Activated CD8-positive, alpha-beta memory T cell treated with anti-CD3 and anti-CD28 coated beads for 36 hours (primary cell): ENCODE measurements around the gene HYAL1. TPM values are rescaled to one million over a fixed set of nuclear protein-coding genes. Genes with fewer than 3 reads are reported as not detected.

Experiments used
- CTCF ChIA-PET: fragments of 350-600 bp; sonication (Branson Sonifier 250); formaldehyde crosslinking; loops from one replicate; lab custom pipeline; 2021; ENCODE audit warnings: antibody characterized with exemption; lab: Charles Lee
- POLR2A ChIA-PET: fragments of 350-600 bp; sonication (Branson Sonifier 250); formaldehyde crosslinking; loops from one replicate; lab custom pipeline; 2021; ENCODE audit warnings: antibody characterized with exemption; lab: Charles Lee
- total RNA-seq, 2 experiments: library from RNA; stranded (reverse); gene quantifications; one replicate each; pipeline ENCODE4 v1.2.3, GENCODE V29; 2021

The HYAL1 gene
- total RNA-seq, 2 experiments from 2014 or later, result 0.36 TPM; not detected in 1

DNA sequence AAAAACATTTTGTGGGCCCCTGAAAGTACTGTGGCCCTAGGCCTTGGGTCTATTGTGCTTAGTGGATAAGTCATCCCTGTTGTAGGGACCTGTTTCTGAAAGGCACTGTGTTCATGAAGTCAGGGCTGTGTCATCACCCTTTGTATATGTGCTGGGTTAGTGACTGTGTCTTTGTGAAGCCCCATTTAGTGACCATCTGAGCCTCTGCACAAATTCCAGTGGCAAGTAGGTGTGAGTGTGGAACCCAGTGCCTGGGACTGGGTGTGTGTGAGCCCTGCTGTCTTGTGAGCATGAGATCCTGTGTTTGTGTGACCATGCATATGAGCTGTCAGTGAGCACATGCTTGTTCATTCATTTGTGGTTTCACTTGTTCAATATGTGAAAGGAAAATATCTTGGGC lies 1.2 kb upstream of the HYAL1 start:
- POLR2A ChIA-PET, result no interaction called here
- CTCF ChIA-PET, result interaction anchor here (0.8 kb wide), 1 partner anchor 17 kb away, joined by 3 read pairs; no protein-coding TSS in a partner anchor

DNA sequence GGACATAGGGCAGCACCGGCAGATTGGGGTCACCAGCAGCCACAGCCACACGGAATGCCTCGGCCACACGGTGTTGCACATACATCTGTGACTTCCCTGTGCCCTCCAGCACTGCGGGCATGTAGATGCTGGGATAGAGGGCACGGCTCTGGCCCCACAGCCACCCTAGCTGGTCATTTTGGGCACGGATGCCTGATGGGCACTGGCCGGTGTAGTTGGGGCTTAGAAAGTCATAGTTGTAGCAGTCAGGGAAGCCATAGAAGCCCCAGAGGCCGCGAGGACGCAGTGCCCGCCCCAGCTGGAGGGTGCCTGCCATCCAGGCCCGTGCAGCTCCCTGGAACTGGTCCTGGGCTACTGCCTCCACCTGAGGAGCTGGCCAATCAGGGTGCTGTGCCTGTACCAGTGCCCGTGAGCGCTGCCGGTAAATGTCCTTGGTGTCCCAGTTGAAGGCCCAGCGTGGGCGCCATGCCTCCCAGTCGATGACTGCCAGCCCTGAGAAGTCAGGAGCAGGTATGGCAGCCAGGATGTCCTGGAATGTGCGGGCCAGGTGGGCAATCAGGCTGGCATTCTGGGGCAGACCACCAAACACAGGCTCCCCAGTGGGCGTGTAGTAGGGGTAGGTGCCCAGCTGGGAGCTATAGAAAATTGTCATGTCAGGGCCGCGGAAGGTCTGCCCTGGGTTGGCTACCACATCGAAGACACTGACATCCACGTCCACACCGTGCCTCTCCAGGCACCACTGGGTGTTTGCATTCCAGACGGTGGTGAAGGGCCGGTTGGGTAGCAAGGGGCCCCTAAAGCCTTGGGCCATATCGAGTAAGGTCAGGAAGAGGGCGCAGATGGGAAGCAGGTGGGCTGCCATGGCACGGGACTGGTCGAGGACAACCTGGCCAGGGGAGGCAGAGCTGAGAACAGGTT lies 1.0 kb downstream of the HYAL1 start:
- POLR2A ChIA-PET, result interaction anchor here (0.7 kb wide), 1 partner anchor 25 kb away, joined by 5 read pairs; no protein-coding TSS in a partner anchor
- CTCF ChIA-PET, result interaction anchor here (0.7 to 1.1 kb wide), 4 partner anchors 13 to 27 kb away, joined by 3 to 5 read pairs (median 3); partner anchors contain the start of gene HYAL2

DNA sequence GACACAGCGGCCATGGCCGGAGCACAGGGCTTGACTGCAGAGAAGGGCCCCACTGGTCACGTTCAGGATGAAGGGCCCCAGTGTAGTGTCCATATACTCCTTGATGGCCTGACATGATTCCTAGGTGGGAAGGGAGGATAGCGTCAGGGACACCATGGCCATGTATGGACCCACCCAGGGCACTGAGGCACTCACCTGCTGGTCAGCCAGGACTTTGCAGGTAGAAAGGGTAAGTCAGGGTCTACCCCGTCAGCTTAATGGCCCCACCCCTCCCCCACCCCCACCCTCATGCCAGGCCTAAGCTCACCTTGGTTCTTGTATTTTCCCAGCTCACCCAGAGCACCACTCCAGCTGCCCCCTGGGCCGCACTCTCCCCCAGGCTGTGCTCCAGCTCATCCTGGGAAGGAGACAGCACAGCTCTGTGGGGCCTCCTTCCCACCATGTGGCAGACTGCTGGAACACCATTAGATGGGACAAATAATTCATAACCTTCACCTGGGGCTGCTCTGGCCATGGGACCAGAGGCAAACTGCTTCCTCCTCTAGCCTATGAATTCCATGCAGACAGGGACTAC lies 2.6 kb downstream of the HYAL1 start:
- POLR2A ChIA-PET, result no interaction called here
- CTCF ChIA-PET, result interaction anchor here (0.6 kb wide), 1 partner anchor 23 kb away, joined by 4 read pairs; no protein-coding TSS in a partner anchor

DNA sequence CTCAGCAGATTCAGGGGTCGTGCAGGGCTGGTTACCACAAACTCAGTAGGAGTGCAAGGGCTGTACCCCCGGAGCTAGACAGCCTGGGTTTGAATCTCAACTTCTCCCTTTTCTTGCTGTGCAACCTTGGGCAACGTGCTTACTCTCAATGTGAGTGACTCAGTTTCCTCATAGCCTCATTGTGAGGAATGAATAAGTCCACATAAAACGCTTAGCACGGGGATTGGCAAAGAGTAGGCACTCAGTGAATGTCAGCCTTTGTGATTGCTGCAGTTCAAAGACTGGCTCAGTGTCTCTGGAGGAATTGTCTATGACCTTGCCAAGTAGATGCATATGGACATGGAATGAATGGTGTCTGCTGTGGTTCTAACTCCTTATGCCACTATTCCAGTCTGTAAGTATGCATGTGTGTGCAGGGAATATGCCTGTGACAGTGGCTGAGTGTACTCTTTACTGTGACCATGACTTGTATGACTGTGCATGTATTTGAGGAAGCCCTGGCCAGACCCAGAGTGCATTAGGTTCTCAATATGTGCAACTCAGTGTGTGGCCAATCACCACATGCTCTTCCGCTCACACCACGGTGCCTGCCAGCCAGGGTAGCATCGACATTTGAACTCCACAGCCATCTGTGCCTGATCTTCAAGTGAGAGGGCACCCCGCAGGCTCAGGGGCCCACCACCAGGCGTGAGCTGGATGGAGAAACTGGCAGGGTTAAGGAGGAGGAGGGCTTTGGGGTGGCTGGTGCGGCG lies 3.3 kb downstream of the HYAL1 start:
- POLR2A ChIA-PET, result interaction anchor here (0.6 to 2.3 kb wide), 9 partner anchors 22 to 1200 kb away, joined by 3 to 17 read pairs (median 6); partner anchors contain the start of genes CYB561D2, DCAF1, HYAL2 and NPRL2

DNA sequence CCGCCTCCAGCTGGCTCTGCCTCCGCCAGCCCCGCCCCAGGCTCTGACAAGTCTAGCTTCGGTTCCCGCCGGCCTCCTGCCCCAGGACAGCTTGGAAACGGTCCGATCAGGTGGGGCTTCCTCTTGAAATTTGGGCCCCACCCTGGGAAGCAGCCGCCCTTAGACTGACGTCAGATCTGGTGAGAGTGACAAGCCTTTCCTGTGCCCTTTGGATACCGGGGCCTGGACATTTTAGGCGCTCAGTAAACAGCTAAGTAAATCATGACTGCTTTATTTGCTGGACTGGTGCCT lies 3.8 kb downstream of the HYAL1 start:
- ChIA-PET POLR2A (interaction anchor here (0.6 to 2.3 kb wide), 10 partner anchors 11 to 1200 kb away, joined by 3 to 17 read pairs (median 6); partner anchors contain the start of genes CYB561D2, DCAF1, HYAL2 and NPRL2), CTCF (interaction anchor here (1.2 to 3.0 kb wide), 7 partner anchors 15 to 177 kb away, joined by 3 to 16 read pairs (median 5); no protein-coding TSS in a partner anchor)

More for the DNA sequence above, 3.3 kb downstream of the HYAL1 start:
- CTCF ChIA-PET, result interaction anchor here (1.2 to 3.0 kb wide), 7 partner anchors 14 to 178 kb away, joined by 3 to 16 read pairs (median 5); no protein-coding TSS in a partner anchor

- ChIA-PET CTCF (interaction anchor here (1.0 to 3.0 kb wide), 9 partner anchors 10 to 177 kb away, joined by 3 to 16 read pairs (median 5); partner anchors contain the start of gene TUSC2), POLR2A (interaction anchor here (0.6 to 2.3 kb wide), 11 partner anchors 10 to 1201 kb away, joined by 3 to 17 read pairs (median 6); partner anchors contain the start of genes CYB561D2, DCAF1, HYAL2 and NPRL2)
These were observed 4.3 kb downstream of the HYAL1 start, which contains the start of the genes HYAL3 and NAA80 for GRCh38 chr3:50298836-50299637. Gene HYAL3 (minus strand): TSS chr3:50299405. CDS start chr3:50295602, 3,803 bp downstream. Gene NAA80 (minus strand): TSS chr3:50299405. CDS start chr3:50297463, 1,942 bp downstream.

- CTCF ChIA-PET, result interaction anchor here (0.6 to 3.0 kb wide), 8 partner anchors 9 to 176 kb away, joined by 3 to 16 read pairs (median 6); partner anchors contain the start of gene TUSC2
- POLR2A ChIA-PET, result interaction anchor here (0.5 to 2.3 kb wide), 7 partner anchors 10 to 50 kb away, joined by 3 to 17 read pairs (median 4); no protein-coding TSS in a partner anchor
These were observed 5.3 kb downstream of the HYAL1 start for GRCh38 chr3:50297896-50298725.

DNA sequence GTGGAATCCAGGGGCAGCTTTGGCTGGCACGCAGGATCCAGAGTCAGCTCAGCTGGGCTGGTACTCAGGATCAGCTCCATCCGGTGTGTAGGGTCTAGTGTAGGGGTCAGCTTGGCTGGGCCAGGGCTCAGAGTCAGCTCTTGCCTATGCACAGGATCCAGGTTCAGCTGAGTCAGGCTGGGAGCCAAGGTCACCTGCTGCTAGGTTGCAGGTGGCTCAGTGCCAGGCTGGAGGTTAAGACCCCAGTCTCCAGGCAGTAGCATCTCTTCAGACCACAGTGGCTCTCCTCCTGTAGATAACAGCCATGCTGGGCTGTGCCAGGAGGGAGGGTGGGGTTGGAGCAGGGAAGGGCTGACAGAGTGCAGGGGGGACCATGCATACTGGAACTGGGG lies 6.0 kb downstream of the HYAL1 start:
- CTCF ChIA-PET, result interaction anchor here (3.0 kb wide), 1 partner anchor 27 kb away, joined by 11 read pairs; no protein-coding TSS in a partner anchor

DNA sequence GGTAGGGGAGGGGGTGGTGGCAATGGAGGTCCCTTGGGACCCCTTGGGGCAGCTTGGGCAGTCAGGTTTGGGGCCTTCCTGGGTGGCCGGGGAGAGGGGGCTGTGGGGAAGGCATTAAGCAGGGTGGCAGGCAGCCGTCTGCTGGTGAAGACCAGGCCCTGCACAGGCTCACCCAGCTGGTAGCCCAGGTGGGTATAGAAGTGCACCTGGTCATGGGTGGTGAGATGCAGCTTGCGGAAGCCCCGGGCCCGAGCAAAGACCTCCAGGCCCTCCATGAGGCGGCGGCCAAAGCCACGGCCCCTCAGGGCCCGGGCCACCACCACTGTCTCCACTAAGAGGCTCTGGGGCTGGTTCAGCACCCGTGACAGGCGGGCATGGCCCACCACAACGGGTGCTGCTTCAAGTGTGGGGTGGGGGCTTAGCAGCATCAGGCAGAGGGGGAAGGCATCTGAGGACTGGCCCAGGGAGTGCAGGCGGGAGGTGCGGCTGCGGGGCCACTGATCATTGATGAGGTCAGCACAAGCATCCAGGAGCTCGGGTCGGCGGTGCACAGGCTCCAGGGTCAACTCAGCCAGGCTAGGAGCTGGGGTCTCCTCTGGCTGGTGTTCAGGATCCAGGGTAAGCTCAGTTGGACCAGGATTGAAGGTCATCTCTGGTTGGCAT lies 6.5 kb downstream of the HYAL1 start:
- POLR2A ChIA-PET, result interaction anchor here (0.9 kb wide), 1 partner anchor 40 kb away, joined by 4 read pairs; no protein-coding TSS in a partner anchor
- CTCF ChIA-PET, result interaction anchor here (0.6 kb wide), 1 partner anchor 25 kb away, joined by 3 read pairs; no protein-coding TSS in a partner anchor

More for the DNA sequence above, 6.0 kb downstream of the HYAL1 start:
- POLR2A ChIA-PET, result interaction anchor here (0.9 kb wide), 1 partner anchor 39 kb away, joined by 4 read pairs; no protein-coding TSS in a partner anchor

DNA sequence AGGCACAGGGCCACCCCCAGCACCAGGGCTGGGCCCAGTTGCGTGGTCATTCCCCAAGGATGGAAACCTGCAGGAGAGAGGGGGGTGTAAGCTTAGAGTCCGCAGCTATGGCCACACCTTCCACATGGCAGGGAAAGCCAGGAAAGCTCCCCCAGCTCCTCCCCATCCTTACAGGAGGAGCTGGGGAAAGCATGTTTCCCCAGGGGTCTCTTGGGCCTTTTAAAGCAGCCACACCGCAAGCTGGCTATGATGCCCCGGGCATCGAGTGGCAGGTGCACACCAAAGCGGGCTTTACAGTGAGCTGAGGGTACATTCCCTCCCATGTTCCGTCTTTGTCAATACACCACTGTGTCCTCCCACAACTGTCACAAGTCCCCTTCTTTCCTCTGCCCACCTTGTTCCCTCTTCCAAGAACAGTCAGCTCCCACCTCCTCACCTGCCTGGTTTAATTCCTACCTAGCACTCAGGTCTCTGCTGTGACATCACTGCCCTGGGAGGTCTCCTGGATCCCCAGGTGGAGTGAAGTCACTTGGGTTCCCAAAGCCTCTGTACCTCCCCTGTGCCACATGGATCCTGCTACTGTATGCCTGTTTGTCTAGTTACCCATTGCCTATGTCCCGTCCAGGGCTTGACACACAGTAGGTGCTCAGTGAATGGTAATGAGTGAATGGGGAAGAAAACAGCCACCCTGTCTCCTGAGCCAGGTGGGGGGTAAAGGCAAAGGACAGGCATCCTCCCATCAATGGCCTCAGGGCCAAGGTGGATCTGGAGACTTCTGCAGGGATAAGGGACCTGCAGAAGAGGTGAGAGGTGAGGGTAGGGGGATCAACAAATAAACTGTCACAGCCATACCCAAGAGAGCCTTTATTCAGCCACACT lies 7.6 kb downstream of the HYAL1 start:
- ChIA-PET POLR2A (no interaction called here), CTCF (no interaction called here)

DNA sequence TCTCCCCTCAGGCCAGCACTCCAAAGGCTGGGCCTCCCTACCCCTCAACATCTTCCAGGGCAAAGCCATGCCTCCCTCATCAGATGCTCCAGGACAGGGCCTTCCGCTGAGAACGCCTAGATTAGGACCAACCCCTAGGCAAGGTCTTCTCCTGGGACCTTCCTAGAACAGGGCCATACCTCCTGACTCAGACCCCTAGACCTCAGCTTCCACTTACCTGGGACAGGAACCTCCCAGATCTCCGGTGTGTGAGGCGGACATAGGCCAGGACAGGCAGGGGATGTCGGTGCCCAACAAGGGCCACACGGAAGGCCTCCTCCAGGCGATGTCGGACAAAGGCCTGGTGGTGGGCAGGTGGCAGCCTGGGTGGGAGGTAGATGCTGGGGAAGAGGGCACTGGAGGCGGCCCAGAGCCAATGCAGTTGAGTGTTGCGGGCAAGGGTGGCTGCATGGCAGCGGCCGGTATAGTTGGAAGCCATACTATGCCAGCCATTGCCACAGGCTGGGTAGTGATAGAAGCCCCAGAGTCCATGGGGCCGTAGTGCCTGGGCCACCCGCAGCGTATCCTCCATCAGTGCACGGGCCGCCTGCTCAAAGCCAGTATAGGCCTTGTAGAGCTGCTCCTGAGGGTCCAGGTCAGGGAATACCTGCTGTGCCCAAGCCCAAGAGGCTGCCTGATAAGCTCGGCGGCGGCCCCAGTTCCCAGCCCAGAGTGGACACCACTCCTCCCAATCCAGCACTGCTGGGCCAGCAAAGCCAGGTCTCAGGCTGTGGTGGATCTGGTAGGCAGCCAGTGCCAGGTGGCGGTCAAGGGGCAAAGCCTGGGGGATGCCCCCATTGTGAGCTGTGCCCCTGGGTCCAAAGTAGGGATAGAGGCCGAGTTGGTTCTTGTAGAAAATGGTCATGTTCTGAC lies 8.6 kb downstream of the HYAL1 start:
- POLR2A ChIA-PET, result no interaction called here
- CTCF ChIA-PET, result no interaction called here

GRCh38 chr3:50294089-50294488 lies 9.3 kb downstream of the HYAL1 start:
- POLR2A ChIA-PET, result no interaction called here
- CTCF ChIA-PET, result no interaction called here

DNA sequence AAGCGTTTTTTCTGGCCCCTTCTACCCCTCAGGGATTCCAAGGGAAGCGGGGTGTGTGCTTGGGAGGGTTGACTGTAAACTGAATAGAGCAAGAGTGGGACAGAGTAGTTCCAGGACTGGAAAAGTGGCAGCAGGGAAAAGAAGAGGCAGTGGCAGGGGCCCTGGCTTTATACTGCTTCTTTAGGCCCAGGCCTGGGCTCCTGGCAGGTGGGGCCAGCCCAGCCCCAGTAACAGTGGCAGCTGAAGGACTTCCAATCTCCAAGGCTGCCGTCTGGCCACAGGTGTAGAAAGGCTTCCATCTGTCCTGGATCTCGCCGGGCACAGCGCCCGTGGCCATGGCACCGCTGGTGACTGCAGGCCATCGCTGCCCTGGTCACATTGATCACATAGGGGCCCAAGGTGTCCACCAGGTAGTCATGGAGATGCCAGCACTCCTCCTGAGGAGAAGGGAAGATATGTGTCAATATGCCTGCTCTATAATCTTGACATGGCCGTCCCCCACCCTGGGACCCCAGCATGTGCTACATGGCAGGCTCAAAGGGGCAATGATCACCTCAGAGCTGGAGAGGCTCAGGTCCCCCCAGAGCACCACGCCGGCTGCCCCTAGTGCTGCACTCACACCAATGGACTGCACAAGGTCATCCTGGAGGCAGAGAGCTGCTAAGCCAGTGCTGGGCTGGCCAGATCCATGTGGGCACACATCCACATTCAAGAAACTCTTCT lies 10.1 kb downstream of the HYAL1 start:
- POLR2A ChIA-PET, result interaction anchor here (0.5 to 1.3 kb wide), 4 partner anchors 12 to 47 kb away, joined by 3 to 9 read pairs (median 4); no protein-coding TSS in a partner anchor
- CTCF ChIA-PET, result interaction anchor here (1.0 to 1.3 kb wide), 4 partner anchors 43 to 85 kb away, joined by 3 to 6 read pairs (median 3); partner anchors contain the start of gene GNAI2
